Muscle of arm (tissue), 12 donors: ENCODE measurements around the gene TCAF2. TPM values are rescaled to one million over a fixed set of nuclear protein-coding genes. Genes with fewer than 3 reads are reported as not detected.

Source experiments
- polyA plus RNA-seq, 12 donors: library from polyadenylated mRNA; unstranded; fragments of 120-200 nt; gene quantifications; one replicate each; pipeline ENCODE4 v1.2.1, GENCODE V29; 2013; ENCODE audit not compliant: insufficient read length in 12 of 12

Gene TCAF2
- polyA plus RNA-seq, 12 donors = 6.8 to 26.2 (median 13.3) TPM; not detected in 1

Other genes with a start within 250 kb of the TCAF2 start
- 100 to 1,000 TPM in 11 of 12 donors, not detected in 1; 151 to 656 (median 188) TPM for gene ZYX, start 239.6 kb upstream of the TCAF2 start, polyA plus RNA-seq
- gene EPHA1, start 212.1 kb upstream of the TCAF2 start, polyA plus RNA-seq = 10 to 100 TPM in 1 of 12 donors, 1 to 10 TPM in 9, not detected in 2; 1.5 to 15.4 (median 3.8) TPM
- gene TAS2R60, start 177.5 kb upstream of the TCAF2 start, polyA plus RNA-seq = not detected
- not detected for gene TAS2R41, start 143.1 kb upstream of the TCAF2 start, polyA plus RNA-seq
- gene CTAGE15, start 49.2 kb upstream of the TCAF2 start, polyA plus RNA-seq = 1 to 10 TPM in 2 of 12 donors, under 1 TPM in 4, not detected in 6; 0.12 to 8.3 (median 0.75) TPM
- 1 to 10 TPM in 1 of 12 donors, under 1 TPM in 6, not detected in 5; 0.20 to 1.5 (median 0.31) TPM for gene CTAGE6, start 136.7 kb downstream of the TCAF2 start, polyA plus RNA-seq